Sigmoid colon (tissue), 7 donors: Measurements from ENCODE around the gene CLSTN2. TPM values are rescaled to one million over a fixed set of nuclear protein-coding genes. Genes with fewer than 3 reads are reported as not detected.

Experiments used
- DNase-seq: peaks from one replicate; pipeline ENCODE4 v3.0.0-alpha.2; 2019
- H3K27ac ChIP-seq, 4 donors: fragments of 200-600 bp; sonication (generic); one replicate each; pipeline ENCODE4 v1.5.1; 2016 to 2019; ENCODE audit warnings: mild to moderate bottlenecking in 1 of 4
- H3K27me3 ChIP-seq, 3 donors: fragments of 200-600 bp; sonication (generic); one replicate each; pipeline ENCODE4 v1.5.1; 2019; ENCODE audit warnings: mild to moderate bottlenecking in 1 of 3
- H3K36me3 ChIP-seq, 4 donors: fragments of 200-600 bp; sonication (generic); one replicate each; pipeline ENCODE4 v1.5.1; 2016 to 2019
- H3K4me1 ChIP-seq, 4 donors: fragments of 200-600 bp; sonication (generic); one replicate each; pipeline ENCODE4 v1.5.1; 2017 to 2019
- H3K4me3 ChIP-seq, 4 donors: fragments of 200-600 bp; sonication (generic); one replicate each; pipeline ENCODE4 v1.5.1; 2017 to 2019; ENCODE audit warnings: mild to moderate bottlenecking in 2 of 4, moderate library complexity in 1 of 4
- H3K9me3 ChIP-seq, 4 donors: fragments of 200-600 bp in 3 of 4; sonication (generic) in 3 of 4; one replicate each; pipeline versions ENCODE4 v1.5.1 to v1.6.1; 2013 to 2019
- EP300 ChIP-seq, 4 donors: sonication (generic); formaldehyde crosslinking; IDR thresholded peaks; one replicate each; pipeline ENCODE4 v1.6.1; 2017; ENCODE audit warnings: antibody characterized with exemption in 4 of 4
- POLR2A ChIP-seq, 2 donors: fragments of 450-650 bp; IDR thresholded peaks; one replicate each; pipeline ENCODE4 v1.6.1; 2016; ENCODE audit warnings: antibody characterized with exemption in 2 of 2, mild to moderate bottlenecking in 2 of 2, moderate library complexity in 2 of 2
- POLR2AphosphoS5 ChIP-seq, 4 donors: sonication (generic); formaldehyde crosslinking; IDR thresholded peaks; one replicate each; pipeline ENCODE4 v1.6.1; 2017; ENCODE audit warnings: antibody characterized with exemption in 4 of 4
- WGBS, 2 donors: extraction: QIAGEN DNeasy Blood & Tissue Kit; methylation state at CpG; one replicate each; pipeline ENCODE4 v1.1.7; 2013; 5-methylcytosine and 5-hydroxymethylcytosine counted together
- intact Hi-C: fragments of 100-400 bp; cut with DNase I; formaldehyde crosslinking; loops from one replicate; pipeline ENCODE4 v1.15.1; 2023
- polyA plus RNA-seq, 3 donors: library from polyadenylated mRNA; stranded (reverse); fragments of 200-250 nt; gene quantifications; one replicate each; pipeline ENCODE4 v1.2.3, GENCODE V29; 2013
- total RNA-seq, 4 donors: library from RNA; depleted of rRNA; stranded (reverse); fragments of >200 nt; gene quantifications; one replicate each; pipeline ENCODE4 v1.1.0, GENCODE V29; 2016
- TF ChIP-seq, protein P1 (sequence below), 4 experiments: fragments of 450-650 bp in 3 of 4; fragments of 200-600 bp in 1 of 4; IDR thresholded peaks; one replicate each; pipeline ENCODE4 v1.5.1; 2016 to 2019; ENCODE audit warnings: antibody characterized with exemption in 4 of 4, mild to moderate bottlenecking in 3 of 4, moderate library complexity in 2 of 4
- donor health status: healthy with polysubstance abuse.
- donor health status: Bipolar disorder and iron deficiency.
- donor health status: healthy.

Gene CLSTN2
- total and polyA plus RNA-seq, 7 donors = 0.23 to 8.3 (median 2.7) TPM

DNA sequence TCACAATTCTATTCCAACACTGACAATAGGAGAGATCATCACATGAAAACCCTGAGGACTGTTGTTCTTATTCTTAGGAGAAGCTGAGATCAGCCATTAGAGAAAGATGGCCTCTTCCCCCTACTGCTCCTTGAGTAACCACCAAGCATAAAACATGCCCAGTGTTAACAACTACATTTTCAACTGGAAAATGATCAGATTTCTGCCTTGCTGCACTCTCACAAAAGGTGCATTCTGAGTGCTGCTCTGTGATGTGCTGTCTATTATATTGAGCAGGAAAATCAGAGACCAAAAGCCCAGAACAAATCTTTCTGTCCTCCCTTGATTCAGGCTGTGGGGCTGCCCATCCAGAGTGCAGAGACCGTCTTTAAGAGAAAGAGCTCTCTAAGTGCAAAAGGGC lies 438.2 kb downstream of the CLSTN2 start:
- DNase-seq = no peak
- WGBS, 2 donors = 83 to 98% methylated on average over 1 of the region's 1 CpG
- H3K4me1 ChIP-seq = no peaks in the 10 kb centered on the region
- H3K27ac ChIP-seq = no peak overlapping the region
- H3K36me3 ChIP-seq = no peaks in the 10 kb centered on the region
- H3K27me3 ChIP-seq = no peaks in the 10 kb centered on the region
- TF ChIP-seq POLR2AphosphoS5 (IDR thresholded peaks at IDR 0.05) (no peak), EP300 (IDR thresholded peaks at IDR 0.05) (no peak), POLR2A (IDR thresholded peaks at IDR 0.05) (no peak)
- TF ChIP-seq, protein P1, sequence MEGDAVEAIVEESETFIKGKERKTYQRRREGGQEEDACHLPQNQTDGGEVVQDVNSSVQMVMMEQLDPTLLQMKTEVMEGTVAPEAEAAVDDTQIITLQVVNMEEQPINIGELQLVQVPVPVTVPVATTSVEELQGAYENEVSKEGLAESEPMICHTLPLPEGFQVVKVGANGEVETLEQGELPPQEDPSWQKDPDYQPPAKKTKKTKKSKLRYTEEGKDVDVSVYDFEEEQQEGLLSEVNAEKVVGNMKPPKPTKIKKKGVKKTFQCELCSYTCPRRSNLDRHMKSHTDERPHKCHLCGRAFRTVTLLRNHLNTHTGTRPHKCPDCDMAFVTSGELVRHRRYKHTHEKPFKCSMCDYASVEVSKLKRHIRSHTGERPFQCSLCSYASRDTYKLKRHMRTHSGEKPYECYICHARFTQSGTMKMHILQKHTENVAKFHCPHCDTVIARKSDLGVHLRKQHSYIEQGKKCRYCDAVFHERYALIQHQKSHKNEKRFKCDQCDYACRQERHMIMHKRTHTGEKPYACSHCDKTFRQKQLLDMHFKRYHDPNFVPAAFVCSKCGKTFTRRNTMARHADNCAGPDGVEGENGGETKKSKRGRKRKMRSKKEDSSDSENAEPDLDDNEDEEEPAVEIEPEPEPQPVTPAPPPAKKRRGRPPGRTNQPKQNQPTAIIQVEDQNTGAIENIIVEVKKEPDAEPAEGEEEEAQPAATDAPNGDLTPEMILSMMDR (IDR thresholded peaks at IDR 0.05) = no peak
- no peak overlapping the region for H3K4me3 ChIP-seq
- intact Hi-C loops = no loop called here
- H3K9me3 ChIP-seq = no peaks in the 10 kb centered on the region

DNA sequence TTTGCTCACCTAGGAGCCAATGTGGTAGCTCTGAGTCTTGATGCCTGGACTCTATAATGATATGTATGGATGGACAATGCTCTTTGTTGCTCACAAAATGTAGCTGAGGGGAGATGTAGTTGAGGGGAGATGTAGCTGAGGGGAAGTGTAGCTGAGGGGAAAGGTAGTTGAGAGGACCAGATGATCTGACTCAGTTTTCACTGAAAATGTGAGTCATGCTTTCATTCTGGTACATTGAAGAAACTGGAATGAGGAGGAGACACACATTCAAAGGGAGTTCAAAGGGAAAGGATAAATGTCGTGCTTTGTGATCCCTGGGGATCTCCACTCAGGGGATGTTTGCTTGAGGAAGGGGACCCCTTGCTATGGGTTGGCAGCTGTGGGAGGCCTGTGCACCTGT lies 440.0 kb downstream of the CLSTN2 start:
- H3K27me3 ChIP-seq = no peaks in the 10 kb centered on the region
- TF ChIP-seq EP300 (IDR thresholded peaks at IDR 0.05) = no peak
- no peak overlapping the region for H3K27ac ChIP-seq
- H3K9me3 ChIP-seq = no peaks in the 10 kb centered on the region
- intact Hi-C loops = no loop called here
- no peak overlapping the region for H3K4me3 ChIP-seq
- H3K36me3 ChIP-seq = no peaks in the 10 kb centered on the region
- no peaks in the 10 kb centered on the region for H3K4me1 ChIP-seq
- WGBS, 2 donors = 13 to 39% methylated on average over 1 of the region's 1 CpG
- no peak for DNase-seq

DNA sequence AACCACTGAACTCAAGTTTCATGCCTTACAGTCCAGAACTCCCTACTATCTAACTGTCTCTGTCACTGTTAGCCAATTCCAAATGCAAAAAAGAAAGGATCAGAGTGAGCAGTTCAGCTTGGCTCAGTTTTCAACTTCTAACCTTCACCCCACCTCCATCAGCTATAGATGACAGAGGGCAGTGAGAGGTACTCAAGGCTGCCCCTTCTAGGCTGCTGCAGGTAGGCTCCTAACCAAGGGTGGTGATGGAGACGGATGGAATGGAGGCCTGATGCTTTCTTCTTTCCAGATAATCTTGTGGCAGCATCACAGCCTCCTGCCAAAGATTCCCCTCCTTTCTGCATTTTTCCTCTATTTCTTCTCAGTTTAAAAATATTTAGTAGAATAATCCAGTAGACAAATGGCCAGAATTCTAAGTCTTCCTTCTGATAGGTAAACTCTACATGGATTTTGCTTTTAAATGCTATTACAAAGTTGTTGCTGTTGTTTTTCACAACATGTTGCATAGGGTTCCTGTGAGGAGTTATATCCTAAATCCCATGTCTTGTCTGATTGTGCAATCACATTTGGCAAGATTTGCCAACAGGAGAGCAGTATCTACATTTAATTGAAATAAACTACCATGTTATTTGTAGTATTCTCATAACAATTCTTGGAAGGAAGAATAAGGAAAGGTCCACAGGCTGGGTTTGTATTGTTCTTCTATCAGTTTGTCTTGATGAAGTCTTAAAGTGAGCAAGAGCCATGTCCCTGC lies 441.3 kb downstream of the CLSTN2 start:
- no peaks in the 10 kb centered on the region for H3K4me1 ChIP-seq
- H3K4me3 ChIP-seq = no peak overlapping the region
- intact Hi-C loops = no loop called here
- no peaks in the 10 kb centered on the region for H3K36me3 ChIP-seq
- WGBS, 2 donors = 78 to 91% methylated on average over 1 of the region's 1 CpG
- no peaks in the 10 kb centered on the region for H3K9me3 ChIP-seq
- H3K27me3 ChIP-seq = no peaks in the 10 kb centered on the region
- TF ChIP-seq POLR2A (IDR thresholded peaks at IDR 0.05) = no peak
- TF ChIP-seq, protein P1 (IDR thresholded peaks at IDR 0.05) = no peak
- no peak for TF ChIP-seq POLR2AphosphoS5 (IDR thresholded peaks at IDR 0.05)
- TF ChIP-seq EP300 (IDR thresholded peaks at IDR 0.05) = no peak
- no peak for DNase-seq
- no peak overlapping the region for H3K27ac ChIP-seq

DNA sequence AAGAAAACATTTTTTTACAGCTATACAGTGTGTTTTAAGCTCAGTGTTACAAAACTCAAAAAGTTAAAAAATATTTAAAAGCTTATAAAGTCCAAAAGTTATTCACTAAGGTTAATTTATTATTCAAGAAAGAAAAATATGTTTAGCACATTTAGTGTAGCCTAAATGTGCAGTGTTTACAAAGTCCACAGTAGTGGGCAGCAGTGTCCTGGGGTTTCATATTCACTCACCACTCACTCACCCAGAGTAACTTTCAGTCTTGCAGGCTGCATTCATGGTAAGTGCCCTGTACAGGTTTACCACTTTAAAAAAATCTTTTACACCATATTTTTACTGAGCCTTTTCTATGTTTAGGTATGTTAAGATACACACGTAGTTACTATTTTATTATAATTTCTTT lies 442.7 kb downstream of the CLSTN2 start:
- no peak overlapping the region for H3K27ac ChIP-seq
- TF ChIP-seq EP300 (IDR thresholded peaks at IDR 0.05) = no peak
- TF ChIP-seq POLR2AphosphoS5 (IDR thresholded peaks at IDR 0.05) = no peak
- TF ChIP-seq, protein P1 (IDR thresholded peaks at IDR 0.05) = no peak
- no peak for TF ChIP-seq POLR2A (IDR thresholded peaks at IDR 0.05)
- H3K4me3 ChIP-seq = no peak overlapping the region
- H3K4me1 ChIP-seq = no peaks in the 10 kb centered on the region
- intact Hi-C loops = no loop called here
- WGBS, 2 donors = 55 to 83% methylated on average over 1 of the region's 1 CpG
- H3K27me3 ChIP-seq = no peaks in the 10 kb centered on the region
- no peak for DNase-seq
- H3K36me3 ChIP-seq = no peaks in the 10 kb centered on the region
- H3K9me3 ChIP-seq = no peaks in the 10 kb centered on the region

DNA sequence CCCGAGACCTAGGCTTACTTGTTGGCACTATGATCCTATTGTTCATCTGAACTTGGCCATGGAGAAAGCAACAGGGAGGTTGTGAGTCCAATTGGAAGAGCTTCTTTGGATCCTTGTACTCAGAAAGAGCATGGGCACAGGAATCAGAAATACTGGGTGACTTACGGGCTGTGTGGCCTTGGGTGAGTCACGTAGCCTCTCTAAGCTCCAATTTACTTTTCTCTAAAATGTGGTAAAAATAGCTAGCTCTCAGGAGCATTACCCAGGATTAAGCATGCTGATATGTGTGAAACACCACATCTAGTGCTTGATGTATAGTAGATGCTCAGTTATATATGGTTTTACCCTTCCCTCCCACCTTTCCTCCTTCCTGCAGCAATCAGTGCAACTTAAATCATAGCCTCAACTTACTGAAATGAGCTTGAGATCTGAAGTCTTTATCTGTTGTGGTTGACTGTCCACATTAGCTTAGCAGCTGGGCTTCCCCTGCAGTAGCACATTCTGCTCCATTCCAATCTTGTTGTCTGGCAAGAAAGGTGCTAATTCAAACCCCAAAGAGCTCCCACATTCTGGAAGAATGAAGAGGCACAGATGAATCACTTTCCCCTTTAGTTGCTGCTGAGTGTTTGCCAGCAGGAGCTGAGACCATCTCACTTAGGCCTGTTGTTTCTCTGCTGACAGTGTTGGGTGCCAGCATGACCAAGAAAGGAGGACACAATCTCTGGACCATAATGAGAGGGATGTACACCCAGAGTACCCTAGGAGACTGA lies 443.8 kb downstream of the CLSTN2 start:
- H3K4me3 ChIP-seq = no peak overlapping the region
- H3K9me3 ChIP-seq = no peaks in the 10 kb centered on the region
- H3K4me1 ChIP-seq = no peaks in the 10 kb centered on the region
- no peaks in the 10 kb centered on the region for H3K27me3 ChIP-seq
- DNase-seq = no peak
- 32 to 33% methylated on average over 3 of the region's 3 CpGs for WGBS, 2 donors
- no peak for TF ChIP-seq POLR2A (IDR thresholded peaks at IDR 0.05)
- no peak for TF ChIP-seq EP300 (IDR thresholded peaks at IDR 0.05)
- no peak for TF ChIP-seq POLR2AphosphoS5 (IDR thresholded peaks at IDR 0.05)
- TF ChIP-seq, protein P1 (IDR thresholded peaks at IDR 0.05) = no peak
- H3K36me3 ChIP-seq = no peaks in the 10 kb centered on the region
- no peak overlapping the region for H3K27ac ChIP-seq
- intact Hi-C loops = no loop called here
